KBM-7 (cell line): ENCODE results near the gene COL20A1.

ENCODE experiments used
- DNase-seq: peaks from one replicate; pipeline ENCODE4 v3.0.0-alpha.2; 2015
- in situ Hi-C: fragments of 300-500 bp; cut with MboI; formaldehyde crosslinking; loops from 2 replicates; pipeline ENCODE4 v1.14.3; 2020; ENCODE audit warnings: low sequenced_read_pairs, low pct_unique_long_range_greater_than_20kb, mixed read lengths

Gene COL20A1

GRCh38 chr20:63287697-63288580 is 5.0 kb upstream of the COL20A1 start:
- in situ Hi-C loops: no loop called here
- no peak for DNase-seq

- DNase-seq: no peak
- in situ Hi-C loops: no loop called here
Observed at GRCh38 chr20:63288581-63289251, 4.3 kb upstream of the COL20A1 start.

GRCh38 chr20:63289311-63290135 is 3.5 kb upstream of the COL20A1 start:
- in situ Hi-C loops: no loop called here
- DNase-seq: no peak

GRCh38 chr20:63290136-63290676 is 2.8 kb upstream of the COL20A1 start:
- no peak for DNase-seq
- in situ Hi-C loops: no loop called here

- in situ Hi-C loops: no loop called here
- DNase-seq: peak; percentile 64
Observed at GRCh38 chr20:63290677-63291472, 2.1 kb upstream of the COL20A1 start.

GRCh38 chr20:63291811-63292210 is 1.2 kb upstream of the COL20A1 start:
- in situ Hi-C loops: no loop called here
- DNase-seq: no peak

GRCh38 chr20:63292292-63292701 is 689 bp upstream of the COL20A1 start:
- in situ Hi-C loops: no loop called here
- no peak for DNase-seq

- in situ Hi-C loops: no loop called here
- no peak for DNase-seq
Observed at GRCh38 chr20:63293456-63293855, 470 bp downstream of the COL20A1 start.

GRCh38 chr20:63293871-63294535 is 1.0 kb downstream of the COL20A1 start:
- DNase-seq: no peak
- in situ Hi-C loops: no loop called here

GRCh38 chr20:63294536-63294900 is 1.5 kb downstream of the COL20A1 start:
- DNase-seq: no peak
- in situ Hi-C loops: no loop called here

- in situ Hi-C loops: no loop called here
- no peak for DNase-seq
Observed at GRCh38 chr20:63295018-63295417, 2.0 kb downstream of the COL20A1 start.

GRCh38 chr20:63295422-63295821 is 2.4 kb downstream of the COL20A1 start:
- no peak for DNase-seq
- in situ Hi-C loops: no loop called here

- in situ Hi-C loops: no loop called here
Observed at GRCh38 chr20:63295846-63296245, 2.9 kb downstream of the COL20A1 start.

GRCh38 chr20:63296531-63297299 is 3.7 kb downstream of the COL20A1 start:
- in situ Hi-C loops: no loop called here
- DNase-seq: no peak

More at GRCh38 chr20:63295846-63296245, 2.9 kb downstream of the COL20A1 start:
- no peak for DNase-seq

GRCh38 chr20:63297371-63297781 is 4.4 kb downstream of the COL20A1 start:
- no peak for DNase-seq
- in situ Hi-C loops: no loop called here

GRCh38 chr20:63297796-63298572 is 5.0 kb downstream of the COL20A1 start:
- in situ Hi-C loops: no loop called here
- no peak for DNase-seq
